Duodenal mucosa (tissue), 2 donors: ENCODE results near the gene SPRY4.

ENCODE experiments used
- H3K27ac ChIP-seq: one replicate; pipeline ENCODE4 v1.7.0; 2013; ENCODE audit warnings: low read depth, low read length
- H3K27me3 ChIP-seq, 2 donors: one replicate each; pipeline ENCODE4 v1.7.0; 2013; ENCODE audit warnings: low read length in 2 of 2, control low read depth in 1 of 2; ENCODE audit not compliant: insufficient read depth in 2 of 2, control insufficient read depth in 1 of 2
- H3K36me3 ChIP-seq, 2 donors: one replicate each; pipeline ENCODE4 v1.7.0; 2013; ENCODE audit warnings: low read length in 2 of 2, control low read depth in 1 of 2; ENCODE audit not compliant: insufficient read depth in 2 of 2, control insufficient read depth in 1 of 2
- H3K4me1 ChIP-seq, 2 donors: one replicate each; pipeline ENCODE4 v1.7.0; 2013; ENCODE audit warnings: low read length in 2 of 2, control low read depth in 1 of 2; ENCODE audit not compliant: insufficient read depth in 2 of 2, control insufficient read depth in 1 of 2
- H3K4me3 ChIP-seq, 2 donors: one replicate each; pipeline ENCODE4 v1.7.0; 2013; ENCODE audit warnings: low read length in 2 of 2, low read depth in 1 of 2
- H3K9ac ChIP-seq, 2 donors: one replicate each; pipeline ENCODE4 v1.7.0; 2013; ENCODE audit warnings: low read length in 2 of 2, low read depth in 1 of 2
- H3K9me3 ChIP-seq, 2 donors: one replicate each; pipeline ENCODE4 v1.7.0; 2013; ENCODE audit warnings: low read length in 2 of 2, control low read depth in 1 of 2; ENCODE audit not compliant: control insufficient read depth in 1 of 2

Gene SPRY4

GRCh38 chr5:142287973-142288313, 36.9 kb downstream of the SPRY4 start:
- no peak overlapping the region for H3K27ac ChIP-seq
- peak overlapping the region in 1 of 2 donors; percentile 36 for H3K4me3 ChIP-seq
- no peaks in the 10 kb centered on the region for H3K9me3 ChIP-seq
- H3K27me3 ChIP-seq = no peaks in the 10 kb centered on the region
- no peaks in the 10 kb centered on the region for H3K36me3 ChIP-seq
- H3K9ac ChIP-seq = no peak overlapping the region
- peaks cover 13 to 14% of the 10 kb centered on the region in 2 donors for H3K4me1 ChIP-seq

GRCh38 chr5:142287096-142287972, 37.5 kb downstream of the SPRY4 start:
- H3K27me3 ChIP-seq = no peaks in the 10 kb centered on the region
- H3K9ac ChIP-seq = no peak overlapping the region
- H3K36me3 ChIP-seq = no peaks in the 10 kb centered on the region
- H3K27ac ChIP-seq = no peak overlapping the region
- peak overlapping the region in 1 of 2 donors; percentile 36 for H3K4me3 ChIP-seq
- no peaks in the 10 kb centered on the region for H3K9me3 ChIP-seq
- peaks cover 13 to 14% of the 10 kb centered on the region in 2 donors for H3K4me1 ChIP-seq

GRCh38 chr5:142286111-142286510, 38.7 kb downstream of the SPRY4 start:
- H3K9ac ChIP-seq = no peak overlapping the region

DNA sequence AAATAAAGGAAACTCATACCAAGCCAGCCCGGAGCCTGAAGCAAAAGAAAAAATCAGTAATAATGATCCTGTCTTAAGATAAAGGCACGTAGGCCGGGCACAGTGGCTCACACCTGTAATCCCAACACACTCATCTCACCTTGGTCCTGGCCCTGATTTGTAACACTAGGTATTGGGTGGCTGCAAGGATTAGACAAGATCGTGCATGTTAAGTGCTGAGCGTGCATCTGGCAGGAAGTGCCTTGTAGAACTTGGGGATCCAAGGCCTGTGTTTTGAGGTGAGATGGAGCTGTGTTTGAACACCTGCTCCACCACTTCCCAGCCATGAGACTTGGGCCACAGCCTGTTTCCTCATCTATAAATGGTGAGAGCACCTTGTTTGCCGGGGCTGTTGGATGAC, 41.5 kb downstream of the SPRY4 start:
- Histone ChIP-seq H3K4me3 (no peak overlapping the region), H3K27me3 (no peaks in the 10 kb centered on the region), H3K36me3 (no peaks in the 10 kb centered on the region), H3K9me3 (no peaks in the 10 kb centered on the region), H3K9ac (no peak overlapping the region), H3K27ac (no peak overlapping the region), H3K4me1 (peaks cover 19 to 22% of the 10 kb centered on the region in 2 donors)

More at GRCh38 chr5:142286111-142286510, 38.7 kb downstream of the SPRY4 start:
- Histone ChIP-seq H3K27me3 (no peaks in the 10 kb centered on the region), H3K9me3 (no peaks in the 10 kb centered on the region), H3K4me3 (no peak overlapping the region), H3K36me3 (no peaks in the 10 kb centered on the region), H3K27ac (no peak overlapping the region), H3K4me1 (peaks cover 13 to 14% of the 10 kb centered on the region in 2 donors)

- Histone ChIP-seq H3K27ac (no peak overlapping the region), H3K9ac (no peak overlapping the region), H3K4me1 (peaks cover 13 to 17% of the 10 kb centered on the region in 2 donors), H3K9me3 (no peaks in the 10 kb centered on the region), H3K36me3 (no peaks in the 10 kb centered on the region), H3K4me3 (no peak overlapping the region), H3K27me3 (no peaks in the 10 kb centered on the region)
These were observed 42.9 kb downstream of the SPRY4 start for GRCh38 chr5:142281966-142282365.

- no peak overlapping the region for H3K27ac ChIP-seq
These were observed 43.8 kb downstream of the SPRY4 start for GRCh38 chr5:142281008-142281367.

GRCh38 chr5:142280066-142281007, 44.5 kb downstream of the SPRY4 start:
- Histone ChIP-seq H3K9me3 (no peaks in the 10 kb centered on the region), H3K4me3 (no peak overlapping the region), H3K27me3 (no peaks in the 10 kb centered on the region), H3K27ac (no peak overlapping the region), H3K9ac (no peak overlapping the region), H3K36me3 (no peaks in the 10 kb centered on the region), H3K4me1 (peaks cover 11 to 13% of the 10 kb centered on the region in 2 donors)

More at GRCh38 chr5:142281008-142281367, 43.8 kb downstream of the SPRY4 start:
- Histone ChIP-seq H3K36me3 (no peaks in the 10 kb centered on the region), H3K9me3 (no peaks in the 10 kb centered on the region), H3K4me3 (no peak overlapping the region), H3K27me3 (no peaks in the 10 kb centered on the region), H3K9ac (no peak overlapping the region), H3K4me1 (peaks cover 11 to 15% of the 10 kb centered on the region in 2 donors)

DNA sequence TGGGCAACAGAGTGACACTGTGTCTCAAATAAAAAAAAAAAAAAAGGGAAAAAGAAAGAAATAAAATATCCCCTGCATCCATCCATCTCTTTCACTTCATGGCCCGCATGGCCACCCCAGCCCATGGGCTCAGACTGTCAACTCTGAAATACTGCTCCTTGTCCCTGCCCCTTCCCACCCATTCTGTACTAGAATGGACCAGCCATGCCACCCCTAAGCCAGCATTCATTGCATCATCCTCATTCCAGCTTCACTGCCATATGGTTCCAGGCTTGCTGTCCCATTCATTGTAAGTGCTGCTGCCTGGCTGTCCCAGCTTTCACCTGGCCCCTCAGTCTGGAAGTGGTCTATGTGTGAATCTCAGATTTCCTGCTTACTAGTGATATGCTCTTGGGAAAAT, 46.2 kb downstream of the SPRY4 start:
- Histone ChIP-seq H3K4me3 (no peak overlapping the region), H3K9ac (no peak overlapping the region), H3K36me3 (no peaks in the 10 kb centered on the region), H3K27me3 (no peaks in the 10 kb centered on the region), H3K9me3 (no peaks in the 10 kb centered on the region), H3K4me1 (peaks cover 11 to 13% of the 10 kb centered on the region in 2 donors), H3K27ac (no peak overlapping the region)

DNA sequence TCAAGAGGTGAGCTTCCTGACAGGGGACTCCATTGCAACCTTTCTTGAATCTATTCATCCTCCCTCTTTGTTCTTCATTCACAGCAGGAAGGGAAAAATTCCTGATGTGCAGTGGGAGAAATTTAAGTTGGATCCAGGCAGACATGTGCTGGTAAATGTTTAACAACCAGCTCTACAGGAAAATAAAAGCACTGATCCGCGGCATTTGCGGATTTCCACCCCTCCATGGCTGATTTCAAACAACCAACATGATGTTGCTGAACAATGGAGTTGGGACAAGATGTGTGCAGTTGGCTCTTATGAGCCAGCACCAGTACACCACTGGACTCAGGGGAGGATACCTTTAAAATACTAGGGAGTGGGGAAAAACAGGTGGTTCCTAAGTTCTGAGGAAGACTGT, 47.0 kb downstream of the SPRY4 start:
- H3K27ac ChIP-seq = no peak overlapping the region
- H3K9me3 ChIP-seq = no peaks in the 10 kb centered on the region
- peaks cover 11 to 13% of the 10 kb centered on the region in 2 donors for H3K4me1 ChIP-seq
- no peak overlapping the region for H3K4me3 ChIP-seq
- no peak overlapping the region for H3K9ac ChIP-seq
- H3K27me3 ChIP-seq = no peaks in the 10 kb centered on the region
- no peaks in the 10 kb centered on the region for H3K36me3 ChIP-seq

DNA sequence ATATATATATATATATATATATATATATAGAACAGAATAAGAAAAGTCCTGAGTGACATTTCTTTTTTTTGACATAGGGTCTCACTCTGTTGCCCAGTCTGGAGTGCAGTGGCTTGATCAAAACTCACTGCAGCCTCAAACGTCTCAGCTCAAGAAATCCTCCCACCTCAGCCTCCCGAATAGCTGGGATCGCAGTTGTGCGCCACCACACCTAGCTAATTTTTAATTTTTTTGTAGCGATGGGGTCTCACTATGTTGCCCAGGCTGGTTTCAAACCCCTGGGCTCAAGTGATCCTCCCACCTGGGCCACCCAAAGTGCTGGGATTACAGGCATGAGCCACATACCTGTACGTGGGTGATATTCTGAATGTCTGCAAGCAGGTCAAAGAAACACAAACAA, 48.3 kb downstream of the SPRY4 start:
- Histone ChIP-seq H3K4me3 (no peak overlapping the region), H3K9ac (no peak overlapping the region), H3K4me1 (peaks cover 11 to 13% of the 10 kb centered on the region in 2 donors), H3K9me3 (no peaks in the 10 kb centered on the region), H3K27ac (no peak overlapping the region), H3K27me3 (no peaks in the 10 kb centered on the region), H3K36me3 (no peaks in the 10 kb centered on the region)
